Lung (tissue), 12 donors: ENCODE results near the gene MRPL4. TPM values are rescaled to one million over a fixed set of nuclear protein-coding genes. Genes with fewer than 3 reads are reported as not detected.
A peak's percentile ranks its signal among the peaks of the same experiment; 100 is the strongest.

Experiments
- ATAC-seq: fragments of 200-7000 bp; cut with Tn5 transposase; one replicate; pipeline ENCODE4 v1.9.1; 2020; ENCODE audit warnings: moderate number of reproducible peaks; ENCODE audit not compliant: insufficient read depth, low FRiP score
- DNase-seq, 3 donors: peaks; one replicate each; pipeline ENCODE4 v3.0.0-alpha.2; 2013 to 2017
- H3K27ac ChIP-seq, 2 donors: one replicate each; pipeline ENCODE4 v1.5.1; 2013; ENCODE audit warnings: mild to moderate bottlenecking in 2 of 2, moderate library complexity in 2 of 2, control low read depth in 1 of 2, inconsistent platforms in 1 of 2, low read depth in 1 of 2, low read length in 1 of 2
- H3K27me3 ChIP-seq, 3 donors: one replicate each; pipeline ENCODE4 v1.5.1; 2013; ENCODE audit warnings: low read length in 2 of 3; ENCODE audit not compliant: control insufficient read depth in 3 of 3, insufficient read depth in 3 of 3
- H3K36me3 ChIP-seq, 4 donors: one replicate each; pipeline ENCODE4 v1.5.1; 2013; ENCODE audit warnings: low read length in 4 of 4, mild to moderate bottlenecking in 1 of 4, moderate library complexity in 1 of 4; ENCODE audit not compliant: control insufficient read depth in 4 of 4, insufficient read depth in 4 of 4
- H3K4me1 ChIP-seq, 5 donors: one replicate each; pipeline ENCODE4 v1.5.1; 2013; ENCODE audit warnings: low read length in 5 of 5, mild to moderate bottlenecking in 2 of 5, moderate library complexity in 1 of 5; ENCODE audit not compliant: control insufficient read depth in 5 of 5, insufficient read depth in 5 of 5
- H3K4me3 ChIP-seq: one replicate; pipeline ENCODE4 v1.5.1; 2013; ENCODE audit warnings: mild to moderate bottlenecking, control low read depth, moderate library complexity
- H3K9ac ChIP-seq, 2 donors: one replicate each; pipeline ENCODE4 v1.5.1; 2013; ENCODE audit warnings: low read length in 2 of 2, control low read depth in 1 of 2; ENCODE audit not compliant: insufficient read depth in 1 of 2
- H3K9me3 ChIP-seq, 4 donors: one replicate each; pipeline ENCODE4 v1.5.1; 2013; ENCODE audit warnings: low read length in 3 of 4, mild to moderate bottlenecking in 1 of 4, moderate library complexity in 1 of 4; ENCODE audit not compliant: control insufficient read depth in 4 of 4, insufficient read depth in 3 of 4
- CTCF ChIP-seq: IDR thresholded peaks from 2 replicates; pipeline ENCODE4 v1.5.1; 2012; ENCODE audit warnings: mild to moderate bottlenecking; ENCODE audit errors: control extremely low read depth, extremely low read depth
- WGBS, 2 donors: extraction: QIAGEN DNeasy Blood & Tissue Kit; methylation state at CpG; one replicate each; pipeline ENCODE4 v1.1.7; 2013; 5-methylcytosine and 5-hydroxymethylcytosine counted together
- polyA plus RNA-seq, 2 donors: library from polyadenylated mRNA; stranded (reverse); fragments of 200-250 nt; gene quantifications; one replicate each; pipeline ENCODE4 v1.2.1, GENCODE V29; 2013
- total RNA-seq, 2 donors: library from RNA; depleted of rRNA in 1 of 2; stranded (reverse); fragments of >200 nt in 1 of 2; gene quantifications; one replicate each; pipeline ENCODE4 v1.2.1, GENCODE V29; 2014 to 2021
- donor health status: control.
- donor health status: control.
- donor health status: Bipolar disorder and iron deficiency.
- donor health status: healthy.
- donor health status: DM: yes; HTN: yes; CAD: no.

Gene MRPL4
- total and polyA plus RNA-seq, 4 donors = 16.6 to 64.8 (median 47.9) TPM

- Histone ChIP-seq H3K27ac (peak overlapping the region in 1 of 2 donors; percentile 72), H3K27me3 (no peaks in the 10 kb centered on the region), H3K9me3 (no peaks in the 10 kb centered on the region), H3K9ac (peak overlapping the region in 1 of 2 donors; percentile 85), H3K4me1 (peaks cover 0 to 56% (median 20%) of the 10 kb centered on the region in 5 donors), H3K36me3 (peaks cover 0 to 35% (median 24%) of the 10 kb centered on the region in 4 donors), H3K4me3 (no peak overlapping the region)
- peak; percentile 19 for ATAC-seq
- no peak for TF ChIP-seq CTCF
- peak; percentile 99 to 100 (median 100) for DNase-seq
- 61 to 63% methylated on average over 13 of the region's 13 CpGs for WGBS, 2 donors
These were observed 25.5 kb upstream of the MRPL4 start for GRCh38 chr19:10226376-10227025.

GRCh38 chr19:10227026-10227971, 24.7 kb upstream of the MRPL4 start:
- peak in 1 of 3 donors; percentile 98 for DNase-seq
- Histone ChIP-seq H3K4me1 (peaks cover 0 to 62% (median 18%) of the 10 kb centered on the region in 5 donors), H3K9me3 (no peaks in the 10 kb centered on the region), H3K27ac (peak overlapping the region; percentile 37 to 72), H3K27me3 (no peaks in the 10 kb centered on the region), H3K36me3 (peaks cover 0 to 32% (median 20%) of the 10 kb centered on the region in 4 donors), H3K9ac (peak overlapping the region in 1 of 2 donors; percentile 59), H3K4me3 (no peak overlapping the region)
- WGBS, 2 donors = 71 to 80% methylated on average over 28 of the region's 28 CpGs
- no peak for TF ChIP-seq CTCF
- no peak for ATAC-seq

- WGBS, 2 donors = 57 to 68% methylated on average over 5 of the region's 5 CpGs
- no peaks in the 10 kb centered on the region for H3K9me3 ChIP-seq
- no peak for TF ChIP-seq CTCF
- H3K36me3 ChIP-seq = peaks cover 0 to 27% (median 16%) of the 10 kb centered on the region in 4 donors
- H3K4me3 ChIP-seq = no peak overlapping the region
- peaks cover 0 to 59% (median 18%) of the 10 kb centered on the region in 5 donors for H3K4me1 ChIP-seq
- ATAC-seq (no peak), DNase-seq (no peak)
- H3K9ac ChIP-seq = peak overlapping the region in 1 of 2 donors; percentile 55
- peak overlapping the region in 1 of 2 donors; percentile 14 for H3K27ac ChIP-seq
- no peaks in the 10 kb centered on the region for H3K27me3 ChIP-seq
These were observed 23.6 kb upstream of the MRPL4 start for GRCh38 chr19:10228393-10228792.
